IMR-90 (cell line): ENCODE measurements around the gene TNN.

Source experiments
- BHLHE40 ChIP-seq: fragments of 150-350 bp; IDR thresholded peaks from 2 replicates; pipeline ENCODE4 v1.6.1; 2016; ENCODE audit warnings: mild to moderate bottlenecking, low read depth, low read length
- CEBPB ChIP-seq: IDR thresholded peaks from 2 replicates; pipeline ENCODE4 v1.6.1; 2012; ENCODE audit warnings: low read depth, low read length, improper control_type of control experiment
- CTCF ChIP-seq: conservative IDR thresholded peaks from 2 replicates; pipeline ENCODE4 v1.5.1; 2012; ENCODE audit warnings: mild to moderate bottlenecking, low read depth, low read length, improper control_type of control experiment
- FOS ChIP-seq: fragments of 150-350 bp; IDR thresholded peaks from 2 replicates; pipeline ENCODE4 v1.6.1; 2016; ENCODE audit warnings: low read depth, low read length
- MAFK ChIP-seq: IDR thresholded peaks from 2 replicates; pipeline ENCODE4 v1.6.1; 2012; ENCODE audit warnings: low read depth, low read length, improper control_type of control experiment
- MXI1 ChIP-seq: IDR thresholded peaks from 2 replicates; pipeline ENCODE4 v1.6.1; 2012; ENCODE audit warnings: low read depth, mild to moderate bottlenecking, low read length, moderate library complexity, borderline replicate concordance
- POLR2A ChIP-seq: IDR thresholded peaks from 2 replicates; pipeline ENCODE4 v1.6.1; 2012; ENCODE audit warnings: mild to moderate bottlenecking, low read depth, low read length
- RAD21 ChIP-seq: IDR thresholded peaks from 2 replicates; pipeline ENCODE4 v1.6.1; 2012; ENCODE audit warnings: low read length, improper control_type of control experiment
- RFX5 ChIP-seq: IDR thresholded peaks from 2 replicates; pipeline ENCODE4 v1.8.0; 2012; ENCODE audit warnings: low read depth, mild to moderate bottlenecking, low read length, moderate library complexity
- USF2 ChIP-seq: fragments of 150-350 bp; IDR thresholded peaks from 2 replicates; pipeline ENCODE4 v1.6.1; 2017; ENCODE audit warnings: mild to moderate bottlenecking, antibody characterized with exemption, low read length, low read depth

DNA sequence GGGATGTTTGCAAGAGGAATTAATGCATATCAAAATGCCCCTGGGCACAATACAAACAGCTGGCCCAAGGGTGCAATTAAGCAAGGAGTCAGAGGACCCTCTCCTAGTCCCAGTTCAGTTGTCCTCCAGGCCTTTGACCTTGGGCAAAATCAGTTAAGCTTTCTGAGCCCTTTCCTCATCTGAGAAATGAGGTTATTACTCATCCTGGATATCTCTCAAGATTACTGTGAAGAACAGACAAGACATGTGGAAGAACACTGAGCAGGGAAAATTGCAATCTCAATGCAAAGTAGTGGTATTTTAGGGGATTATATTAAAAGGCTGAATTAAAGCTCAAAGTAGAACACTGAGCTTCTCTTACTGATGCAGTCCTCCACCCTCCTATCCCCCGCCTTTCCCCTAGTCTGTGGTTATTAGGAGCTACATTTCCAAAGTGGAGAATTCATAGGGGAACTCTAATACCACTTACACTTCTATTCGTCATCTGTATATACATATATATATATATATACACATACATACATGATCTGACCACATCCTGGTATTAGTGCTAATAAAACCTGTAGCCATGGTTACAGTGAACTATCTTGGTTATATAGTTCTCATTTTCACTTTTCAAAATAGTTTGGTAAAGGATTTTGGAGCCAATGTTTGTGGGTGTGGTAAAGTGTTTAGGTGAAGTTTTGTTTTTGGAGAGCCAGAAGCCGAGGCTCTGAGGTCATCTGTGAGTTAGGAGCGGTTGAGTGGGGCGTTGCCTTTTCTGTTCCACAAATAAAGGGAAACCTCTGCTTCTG lies 106.9 kb downstream of the TNN start:
- TF ChIP-seq USF2 (no peak), POLR2A (no peak), FOS (no peak), MXI1 (no peak), CTCF (no peak), RAD21 (no peak), RFX5 (no peak), CEBPB (no peak), MAFK (no peak), BHLHE40 (no peak)
